HG03520 (cell line): ENCODE measurements around the gene KLHL40.

ENCODE experiments used
- ATAC-seq: cut with Tn5 transposase; IDR thresholded peaks from one replicate; pipeline ENCODE4 v1.9.1; 2021; ENCODE audit warnings: mild to moderate bottlenecking, moderate library complexity; ENCODE audit not compliant: unreplicated experiment

KLHL40 gene

GRCh38 chr3:42702066-42702951, 17.0 kb downstream of the KLHL40 start, which contains the start of gene HHATL:
Gene HHATL (minus strand): TSS chr3:42702798. CDS start chr3:42700826, 1,972 bp downstream.
- no peak for ATAC-seq

GRCh38 chr3:42702982-42703694, 17.8 kb downstream of the KLHL40 start:
- ATAC-seq, result no peak

GRCh38 chr3:42703695-42704025, 18.3 kb downstream of the KLHL40 start:
- no peak for ATAC-seq

- no peak for ATAC-seq
Measured at GRCh38 chr3:42704136-42704841, 19.0 kb downstream of the KLHL40 start.

- ATAC-seq, result no peak
Measured at GRCh38 chr3:42705058-42705767, 19.9 kb downstream of the KLHL40 start.

GRCh38 chr3:42705962-42706585, 20.7 kb downstream of the KLHL40 start:
- ATAC-seq, result no peak

- no peak for ATAC-seq
Measured at GRCh38 chr3:42706721-42707619, 21.6 kb downstream of the KLHL40 start.

- no peak for ATAC-seq
Measured at GRCh38 chr3:42707620-42708355, 22.5 kb downstream of the KLHL40 start.

GRCh38 chr3:42708611-42709151, 23.3 kb downstream of the KLHL40 start:
- ATAC-seq, result no peak

GRCh38 chr3:42709621-42710020, 24.3 kb downstream of the KLHL40 start:
- ATAC-seq, result no peak

- no peak for ATAC-seq
Measured at GRCh38 chr3:42710323-42711021, 25.1 kb downstream of the KLHL40 start.

GRCh38 chr3:42711491-42712343, 26.4 kb downstream of the KLHL40 start:
- ATAC-seq, result no peak

- ATAC-seq, result no peak
Measured at GRCh38 chr3:42712344-42712648, 27.0 kb downstream of the KLHL40 start.

GRCh38 chr3:42712688-42713372, 27.5 kb downstream of the KLHL40 start:
- no peak for ATAC-seq

- ATAC-seq, result no peak
Measured at GRCh38 chr3:42713747-42714146, 28.4 kb downstream of the KLHL40 start.

GRCh38 chr3:42714171-42714852, 29.0 kb downstream of the KLHL40 start:
- no peak for ATAC-seq
